Measurements from ENCODE around the gene RFTN1. TPM values are rescaled to one million over a fixed set of nuclear protein-coding genes. Genes with fewer than 3 reads are reported as not detected.

The RFTN1 gene
- total RNA-seq, 4 donors from 2014 or later, result 42.4 to 94.4 (median 62.5) TPM

GRCh38 chr3:16394639-16395038, 118.9 kb downstream of the RFTN1 start:
- ATAC-seq (ENCODE audit: low FRiP score) (no peak), DNase-seq (ENCODE audit: low spot score) (no peak)
- TF ChIP-seq CTCF (IDR thresholded peaks at IDR 0.05), result no peak

GRCh38 chr3:16392717-16393116, 120.8 kb downstream of the RFTN1 start:
- ATAC-seq (ENCODE audit: low FRiP score) (no peak), DNase-seq (ENCODE audit: low spot score) (no peak)
- no peak for TF ChIP-seq CTCF (IDR thresholded peaks at IDR 0.05)

GRCh38 chr3:16392065-16392464, 121.4 kb downstream of the RFTN1 start:
- TF ChIP-seq CTCF (IDR thresholded peaks at IDR 0.05), result no peak
- DNase-seq (ENCODE audit: low spot score) (no peak), ATAC-seq (ENCODE audit: low FRiP score) (no peak)

GRCh38 chr3:16390581-16390980, 122.9 kb downstream of the RFTN1 start:
- ATAC-seq (ENCODE audit: low FRiP score), result no peak
- no peak for DNase-seq (ENCODE audit: low spot score)
- TF ChIP-seq CTCF (IDR thresholded peaks at IDR 0.05), result no peak

GRCh38 chr3:16388850-16389441, 124.6 kb downstream of the RFTN1 start:
- no peak for TF ChIP-seq CTCF (IDR thresholded peaks at IDR 0.05)
- no peak for DNase-seq (ENCODE audit: low spot score)
- no peak for ATAC-seq (ENCODE audit: low FRiP score)

DNA sequence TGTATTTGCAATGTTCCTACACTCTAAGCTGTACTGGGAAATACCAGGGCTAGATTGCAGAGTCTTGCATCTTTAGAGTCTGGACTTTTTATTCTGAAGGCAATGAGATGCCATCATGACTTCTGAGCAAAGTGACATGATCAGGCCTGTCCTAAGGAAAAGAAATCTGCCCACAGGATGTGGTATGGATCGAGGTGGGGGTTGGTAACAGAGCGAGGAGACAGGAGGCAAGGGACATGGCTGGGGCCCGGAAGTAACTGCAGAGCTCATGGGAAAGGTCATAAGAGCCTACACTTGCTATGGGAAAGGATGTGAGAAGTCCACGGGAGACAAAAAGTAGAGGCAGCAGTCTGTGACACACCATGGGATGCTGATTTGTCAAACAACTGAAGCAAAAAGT, 126.9 kb downstream of the RFTN1 start:
- DNase-seq (ENCODE audit: low spot score) (no peak), ATAC-seq (ENCODE audit: low FRiP score) (no peak)
- no peak for TF ChIP-seq CTCF (IDR thresholded peaks at IDR 0.05)

DNA sequence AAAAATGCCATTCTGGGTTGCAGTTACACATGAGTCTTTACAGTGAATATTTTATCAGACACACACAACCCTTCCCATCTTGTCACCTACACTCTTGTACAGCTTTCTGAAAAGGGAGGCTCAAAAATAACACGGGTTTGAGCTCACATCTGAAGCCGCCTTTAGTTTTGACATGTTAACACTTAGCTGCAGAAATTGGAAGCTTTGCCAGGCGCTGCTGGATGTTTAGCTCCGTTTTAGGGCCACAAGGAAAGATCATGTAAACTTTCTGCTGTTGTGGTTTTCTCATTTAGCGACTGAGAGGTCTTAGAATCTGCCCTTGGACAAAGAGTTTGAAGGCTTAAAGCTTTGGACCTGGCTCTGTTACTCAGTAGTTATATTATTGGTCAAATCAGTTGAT, 128.3 kb downstream of the RFTN1 start:
- DNase-seq (ENCODE audit: low spot score) (no peak), ATAC-seq (ENCODE audit: low FRiP score) (no peak)
- no peak for TF ChIP-seq CTCF (IDR thresholded peaks at IDR 0.05)
